Measurements from ENCODE around the gene MYO5B.

DNA sequence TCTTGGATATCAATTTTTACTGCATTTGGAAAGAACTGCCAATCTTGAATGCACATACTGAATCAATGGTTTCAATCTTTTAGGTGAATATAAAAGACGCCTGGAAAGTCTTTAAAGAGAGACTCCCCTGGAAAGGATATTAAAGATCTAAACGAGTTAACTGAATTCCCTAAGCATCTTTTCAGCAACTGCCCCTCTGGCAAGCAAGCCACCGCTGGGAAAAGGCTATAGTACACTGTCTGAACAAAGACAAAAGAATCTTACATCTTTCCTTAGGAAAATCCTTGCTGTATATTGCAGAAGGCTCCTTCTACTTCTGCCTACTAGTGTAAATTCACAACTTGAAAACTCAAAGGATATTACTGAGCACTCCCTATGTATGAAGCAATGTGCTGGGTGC lies 28.0 kb downstream of the MYO5B start:
- TF ChIP-seq CTCF (IDR thresholded peaks at IDR 0.05): no peak
- no peak for TF ChIP-seq POLR2A (IDR thresholded peaks at IDR 0.05)

Data from thyroid gland (tissue), 4 donors.